Measurements from ENCODE around the gene UBE2I. TPM values are rescaled to one million over a fixed set of nuclear protein-coding genes. Genes with fewer than 3 reads are reported as not detected.

UBE2I gene
- total RNA-seq, 1 donor from 2014 or later, result 143 TPM

DNA sequence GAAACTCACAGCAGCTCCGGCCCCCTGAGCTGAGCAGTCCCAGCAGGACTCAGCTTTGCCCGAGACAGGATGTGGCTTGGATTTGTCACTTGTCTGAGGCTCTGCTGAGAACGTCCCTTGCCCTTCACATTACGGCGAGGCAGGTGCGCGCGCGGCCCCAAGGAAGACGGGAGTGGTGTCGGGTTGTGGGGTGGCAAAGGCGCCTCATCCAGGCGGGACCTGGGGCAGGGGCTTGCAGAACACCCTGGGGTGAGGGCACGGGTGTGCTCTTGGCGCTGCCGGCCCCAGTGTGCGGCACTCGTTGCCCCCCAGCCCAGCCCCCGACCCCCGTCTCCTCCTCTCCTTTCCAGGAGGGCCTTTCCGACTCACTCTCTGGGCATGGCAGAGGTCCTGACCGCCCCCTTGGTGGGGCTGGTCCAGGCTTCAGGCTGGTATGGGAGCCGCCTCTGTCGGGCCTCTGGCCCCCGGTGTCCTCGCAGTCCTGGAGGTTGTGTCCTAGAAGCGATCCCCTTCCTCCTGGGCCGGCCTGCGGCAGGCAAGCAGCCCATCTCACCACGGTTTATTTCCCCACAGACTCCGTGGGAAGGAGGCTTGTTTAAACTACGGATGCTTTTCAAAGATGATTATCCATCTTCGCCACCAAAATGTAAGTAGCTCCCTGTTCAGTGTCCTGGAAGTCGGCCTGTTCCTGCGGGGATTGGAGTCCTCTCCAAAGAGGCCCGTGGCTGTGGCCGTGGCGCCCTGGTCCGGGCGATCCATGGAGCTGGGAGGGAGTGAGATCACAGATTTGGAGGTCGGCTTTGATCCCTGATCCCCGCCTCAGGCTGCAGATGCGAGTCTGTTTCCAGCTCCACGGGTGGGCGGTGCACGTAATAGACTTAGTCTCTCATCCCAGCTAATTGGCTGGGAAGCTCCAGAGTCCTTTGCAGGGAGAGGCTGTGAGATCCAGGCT, 5.9 kb downstream of the UBE2I start:
- H3K36me3 ChIP-seq (ENCODE audit: insufficient read depth, low read length), result peaks cover 40% of the 10 kb centered on the region
- no peak for FAIRE-seq
- H3K27me3 ChIP-seq (ENCODE audit: insufficient read depth, low read length), result no peaks in the 10 kb centered on the region
- TF ChIP-seq, protein P1, sequence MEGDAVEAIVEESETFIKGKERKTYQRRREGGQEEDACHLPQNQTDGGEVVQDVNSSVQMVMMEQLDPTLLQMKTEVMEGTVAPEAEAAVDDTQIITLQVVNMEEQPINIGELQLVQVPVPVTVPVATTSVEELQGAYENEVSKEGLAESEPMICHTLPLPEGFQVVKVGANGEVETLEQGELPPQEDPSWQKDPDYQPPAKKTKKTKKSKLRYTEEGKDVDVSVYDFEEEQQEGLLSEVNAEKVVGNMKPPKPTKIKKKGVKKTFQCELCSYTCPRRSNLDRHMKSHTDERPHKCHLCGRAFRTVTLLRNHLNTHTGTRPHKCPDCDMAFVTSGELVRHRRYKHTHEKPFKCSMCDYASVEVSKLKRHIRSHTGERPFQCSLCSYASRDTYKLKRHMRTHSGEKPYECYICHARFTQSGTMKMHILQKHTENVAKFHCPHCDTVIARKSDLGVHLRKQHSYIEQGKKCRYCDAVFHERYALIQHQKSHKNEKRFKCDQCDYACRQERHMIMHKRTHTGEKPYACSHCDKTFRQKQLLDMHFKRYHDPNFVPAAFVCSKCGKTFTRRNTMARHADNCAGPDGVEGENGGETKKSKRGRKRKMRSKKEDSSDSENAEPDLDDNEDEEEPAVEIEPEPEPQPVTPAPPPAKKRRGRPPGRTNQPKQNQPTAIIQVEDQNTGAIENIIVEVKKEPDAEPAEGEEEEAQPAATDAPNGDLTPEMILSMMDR (IDR thresholded peaks at IDR 0.05; ENCODE audit: insufficient read depth, low read depth, low read length), result no peak
- no peak for TF ChIP-seq EZH2 (IDR thresholded peaks at IDR 0.05; ENCODE audit: insufficient read depth, low read length)
- peaks cover 8% of the 10 kb centered on the region for H3K36me3 Mint-ChIP-seq (ENCODE audit: low read depth, unreplicated experiment)
- no peak overlapping the region for H3K9ac ChIP-seq (ENCODE audit: low read length)
- H3K4me3 Mint-ChIP-seq (ENCODE audit: unreplicated experiment), result no peak overlapping the region
- peaks cover 97% of the 10 kb centered on the region for H4K20me1 ChIP-seq (ENCODE audit: insufficient read depth, low read length)
- H3K9me3 ChIP-seq (ENCODE audit: insufficient read depth, low read depth, low read length), result no peaks in the 10 kb centered on the region
- H3K4me1 ChIP-seq (ENCODE audit: insufficient read depth, low read length), result peaks cover 23% of the 10 kb centered on the region
- no peak overlapping the region for H3K27ac ChIP-seq (ENCODE audit: low read depth, low read length)
- no peak overlapping the region for H3K4me3 ChIP-seq (ENCODE audit: insufficient read depth, low read depth, low read length)
- no peak overlapping the region for H3K4me2 ChIP-seq (ENCODE audit: low read length)
- H3K9me3 Mint-ChIP-seq (ENCODE audit: unreplicated experiment), result no peaks in the 10 kb centered on the region
- no peak overlapping the region for H2AFZ ChIP-seq (ENCODE audit: low read depth, low read length)
- peaks cover 6% of the 10 kb centered on the region for H3K4me1 Mint-ChIP-seq (ENCODE audit: low read depth, unreplicated experiment)
- no peaks in the 10 kb centered on the region for H3K27me3 Mint-ChIP-seq (ENCODE audit: low read depth, unreplicated experiment)
- H3K27ac Mint-ChIP-seq (ENCODE audit: unreplicated experiment), result no peak overlapping the region
- no peak for DNase-seq (ENCODE audit: low read depth)
- H3K79me2 ChIP-seq (ENCODE audit: insufficient read depth, low read length), result peaks cover 97% of the 10 kb centered on the region

DNA sequence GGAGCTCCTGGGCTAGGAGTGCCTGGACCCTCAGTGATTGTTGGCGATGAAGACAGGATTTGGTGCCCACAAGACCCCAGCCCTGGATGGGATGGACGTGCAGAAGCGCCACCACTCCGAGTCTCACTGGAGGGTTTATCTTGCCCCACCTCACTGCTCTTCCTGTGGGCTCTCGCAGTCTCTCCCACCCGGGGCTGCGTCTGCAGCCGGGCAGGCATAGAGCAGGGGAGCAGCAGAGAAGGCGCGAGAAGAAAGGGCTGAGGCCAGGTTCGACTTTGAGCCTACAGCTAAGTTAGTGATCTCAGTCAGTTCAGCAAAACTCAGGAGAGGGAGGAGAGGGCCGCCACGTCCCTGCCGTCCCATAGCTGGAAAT, 6.6 kb downstream of the UBE2I start:
- Histone ChIP-seq H3K36me3 (ENCODE audit: insufficient read depth, low read length) (peaks cover 40% of the 10 kb centered on the region), H3K4me3 (ENCODE audit: insufficient read depth, low read depth, low read length) (no peak overlapping the region), H4K20me1 (ENCODE audit: insufficient read depth, low read length) (peaks cover 95% of the 10 kb centered on the region), H3K4me2 (ENCODE audit: low read length) (no peak overlapping the region), H3K27me3 (ENCODE audit: insufficient read depth, low read length) (no peaks in the 10 kb centered on the region), H2AFZ (ENCODE audit: low read depth, low read length) (no peak overlapping the region), H3K27ac (ENCODE audit: low read depth, low read length) (no peak overlapping the region), H3K9me3 (ENCODE audit: insufficient read depth, low read depth, low read length) (no peaks in the 10 kb centered on the region), H3K4me1 (ENCODE audit: insufficient read depth, low read length) (peaks cover 17% of the 10 kb centered on the region), H3K9ac (ENCODE audit: low read length) (no peak overlapping the region), H3K79me2 (ENCODE audit: insufficient read depth, low read length) (peaks cover 90% of the 10 kb centered on the region)
- Mint-ChIP-seq H3K4me1 (ENCODE audit: low read depth, unreplicated experiment) (peaks cover 4% of the 10 kb centered on the region), H3K36me3 (ENCODE audit: low read depth, unreplicated experiment) (peaks cover 8% of the 10 kb centered on the region), H3K27me3 (ENCODE audit: low read depth, unreplicated experiment) (no peaks in the 10 kb centered on the region), H3K4me3 (ENCODE audit: unreplicated experiment) (no peak overlapping the region), H3K27ac (ENCODE audit: unreplicated experiment) (no peak overlapping the region), H3K9me3 (ENCODE audit: unreplicated experiment) (no peaks in the 10 kb centered on the region)
- FAIRE-seq, result no peak
- no peak for DNase-seq (ENCODE audit: low read depth)
- TF ChIP-seq, protein P1 (IDR thresholded peaks at IDR 0.05; ENCODE audit: insufficient read depth, low read depth, low read length), result no peak
- no peak for TF ChIP-seq EZH2 (IDR thresholded peaks at IDR 0.05; ENCODE audit: insufficient read depth, low read length)
